CD4-positive, alpha-beta memory T cell (primary cell): ENCODE results near the gene GALNT12. TPM values are rescaled to one million over a fixed set of nuclear protein-coding genes. Genes with fewer than 3 reads are reported as not detected.

Experiments used
- CTCF ChIA-PET: fragments of 350-600 bp; sonication (Branson Sonifier 250); formaldehyde crosslinking; loops from one replicate; lab custom pipeline; 2021; ENCODE audit warnings: inconsistent platforms; ENCODE audit not compliant: partially characterized antibody; lab: Charles Lee
- POLR2A ChIA-PET: fragments of 350-600 bp; sonication (Branson Sonifier 250); formaldehyde crosslinking; loops from one replicate; lab custom pipeline; 2021; ENCODE audit not compliant: partially characterized antibody; lab: Charles Lee
- DNase-seq, 5 donors: peaks; one replicate each; pipeline versions ENCODE4 v3.0.0 to v3.0.0-alpha.2; 2020 to 2022; ENCODE audit warnings: mixed read lengths in 1 of 5
- H3K27ac ChIP-seq: one replicate; pipeline ENCODE4 v1.7.0; 2013; ENCODE audit warnings: low read depth, low read length
- H3K27me3 ChIP-seq: 2 replicates; pipeline ENCODE4 v1.7.0; 2013; ENCODE audit warnings: mild to moderate bottlenecking, low read length, moderate library complexity; ENCODE audit not compliant: insufficient read depth
- H3K36me3 ChIP-seq: 2 replicates; pipeline ENCODE4 v1.7.0; 2013; ENCODE audit warnings: mild to moderate bottlenecking, low read length, moderate library complexity; ENCODE audit not compliant: insufficient read depth
- H3K4me1 ChIP-seq: 2 replicates; pipeline ENCODE4 v1.7.0; 2013; ENCODE audit warnings: mild to moderate bottlenecking, low read length, moderate library complexity; ENCODE audit not compliant: insufficient read depth
- H3K4me3 ChIP-seq, 2 donors: one replicate each; pipeline ENCODE4 v1.7.0; 2013; ENCODE audit warnings: low read length in 2 of 2, mild to moderate bottlenecking in 1 of 2
- H3K9me3 ChIP-seq, 2 donors: one replicate each; pipeline ENCODE4 v1.7.0; 2013; ENCODE audit warnings: low read length in 2 of 2, control low read depth in 1 of 2; ENCODE audit not compliant: control insufficient read depth in 1 of 2
- H3K27ac Mint-ChIP-seq, 7 donors: one replicate each; pipeline ENCODE4 v1.8.0; 2020 to 2021; ENCODE audit warnings: mixed read lengths in 7 of 7, mild to moderate bottlenecking in 6 of 7, inconsistent platforms in 3 of 7, moderate library complexity in 3 of 7
- H3K27me3 Mint-ChIP-seq, 2 donors: one replicate each; pipeline ENCODE4 v1.8.0; 2020 to 2021; ENCODE audit warnings: mixed read lengths in 2 of 2
- H3K36me3 Mint-ChIP-seq, 2 donors: one replicate each; pipeline ENCODE4 v1.8.0; 2020 to 2021; ENCODE audit warnings: mixed read lengths in 2 of 2, inconsistent platforms in 1 of 2, mild to moderate bottlenecking in 1 of 2
- H3K4me1 Mint-ChIP-seq, 4 donors: one replicate each; pipeline ENCODE4 v1.8.0; 2020 to 2021; ENCODE audit warnings: mixed read lengths in 4 of 4, mild to moderate bottlenecking in 1 of 4
- H3K4me3 Mint-ChIP-seq, 8 donors: one replicate each; pipeline ENCODE4 v1.8.0; 2020 to 2021; ENCODE audit warnings: mixed read lengths in 8 of 8, mild to moderate bottlenecking in 7 of 8, moderate library complexity in 6 of 8, inconsistent platforms in 3 of 8
- H3K9me3 Mint-ChIP-seq, 8 donors: one replicate each; pipeline ENCODE4 v1.8.0; 2020 to 2021; ENCODE audit warnings: mixed read lengths in 8 of 8, mild to moderate bottlenecking in 5 of 8, inconsistent platforms in 3 of 8, moderate library complexity in 1 of 8
- intact Hi-C: fragments of 100-400 bp; cut with micrococcal nuclease; formaldehyde crosslinking; loops from one replicate; pipeline ENCODE4 v1.15.1; 2023
- polyA plus RNA-seq, 2 donors: library from polyadenylated mRNA; unstranded; fragments of 300-500 nt; fragmentation: Illumina TruSeq; gene quantifications; one replicate each; pipeline ENCODE4 v1.2.3, GENCODE V29; 2021
- total RNA-seq, 2 experiments: library from RNA; stranded (reverse); gene quantifications; one replicate each; pipeline ENCODE4 v1.2.3, GENCODE V29; 2021

Gene GALNT12
- total and polyA plus RNA-seq, 4 experiments from 2014 or later = 3.1 to 13.8 (median 8.6) TPM

DNA sequence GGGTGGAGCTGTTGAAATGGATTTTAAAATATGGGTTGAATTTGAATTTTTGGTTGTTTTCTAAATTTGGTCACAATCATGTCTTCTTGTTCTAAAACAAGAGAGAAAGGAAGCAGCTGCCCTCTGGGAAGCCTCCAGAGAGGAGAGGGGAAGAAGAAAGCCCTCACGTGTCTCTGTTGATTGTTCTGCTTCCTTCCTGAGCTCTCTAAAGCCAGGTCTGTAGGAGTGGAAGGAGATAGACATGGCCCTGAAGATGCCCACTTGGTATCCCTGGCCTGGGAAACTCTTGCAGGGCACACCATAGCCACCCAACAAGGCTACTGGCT is 59.6 kb downstream of the GALNT12 start:
- Mint-ChIP-seq H3K36me3 (no peaks in the 10 kb centered on the region), H3K27me3 (peaks cover 10 to 15% of the 10 kb centered on the region in 2 donors), H3K9me3 (peaks cover 0 to 5% (median 0%) of the 10 kb centered on the region in 8 donors), H3K4me1 (no peaks in the 10 kb centered on the region), H3K4me3 (no peak overlapping the region), H3K27ac (no peak overlapping the region)
- Histone ChIP-seq H3K9me3 (no peaks in the 10 kb centered on the region), H3K27ac (no peak overlapping the region), H3K4me1 (no peaks in the 10 kb centered on the region), H3K27me3 (no peaks in the 10 kb centered on the region), H3K4me3 (no peak overlapping the region), H3K36me3 (no peaks in the 10 kb centered on the region)
- ChIA-PET POLR2A (no interaction called here), CTCF (interaction anchor here (0.6 kb wide), 1 partner anchor 230 kb away, joined by 3 read pairs; no protein-coding TSS in a partner anchor)
- intact Hi-C loops = no loop called here
- no peak for DNase-seq

GRCh38 chr9:98867429-98868168 is 60.1 kb downstream of the GALNT12 start:
- Histone ChIP-seq H3K27ac (no peak overlapping the region), H3K27me3 (no peaks in the 10 kb centered on the region), H3K4me1 (no peaks in the 10 kb centered on the region), H3K4me3 (no peak overlapping the region), H3K36me3 (no peaks in the 10 kb centered on the region), H3K9me3 (no peaks in the 10 kb centered on the region)
- no peak overlapping the region for H3K27ac Mint-ChIP-seq
- CTCF ChIA-PET = no interaction called here
- POLR2A ChIA-PET = no interaction called here
- H3K4me1 Mint-ChIP-seq = no peaks in the 10 kb centered on the region
- H3K27me3 Mint-ChIP-seq = peaks cover 10 to 15% of the 10 kb centered on the region in 2 donors
- DNase-seq = no peak
- intact Hi-C loops = no loop called here
- H3K4me3 Mint-ChIP-seq = no peak overlapping the region
- peaks cover 0 to 5% (median 0%) of the 10 kb centered on the region in 8 donors for H3K9me3 Mint-ChIP-seq
- H3K36me3 Mint-ChIP-seq = no peaks in the 10 kb centered on the region

- DNase-seq = no peak
- ChIA-PET CTCF (no interaction called here), POLR2A (no interaction called here)
- Histone ChIP-seq H3K27ac (no peak overlapping the region), H3K4me3 (no peak overlapping the region), H3K36me3 (no peaks in the 10 kb centered on the region), H3K9me3 (no peaks in the 10 kb centered on the region), H3K4me1 (no peaks in the 10 kb centered on the region), H3K27me3 (no peaks in the 10 kb centered on the region)
- Mint-ChIP-seq H3K36me3 (no peaks in the 10 kb centered on the region), H3K27ac (no peak overlapping the region), H3K9me3 (peaks cover 0 to 5% (median 0%) of the 10 kb centered on the region in 8 donors), H3K27me3 (peaks cover 8 to 10% of the 10 kb centered on the region in 2 donors), H3K4me3 (no peak overlapping the region), H3K4me1 (no peaks in the 10 kb centered on the region)
- intact Hi-C loops = no loop called here
These were observed 61.7 kb downstream of the GALNT12 start for GRCh38 chr9:98869078-98869745.

DNA sequence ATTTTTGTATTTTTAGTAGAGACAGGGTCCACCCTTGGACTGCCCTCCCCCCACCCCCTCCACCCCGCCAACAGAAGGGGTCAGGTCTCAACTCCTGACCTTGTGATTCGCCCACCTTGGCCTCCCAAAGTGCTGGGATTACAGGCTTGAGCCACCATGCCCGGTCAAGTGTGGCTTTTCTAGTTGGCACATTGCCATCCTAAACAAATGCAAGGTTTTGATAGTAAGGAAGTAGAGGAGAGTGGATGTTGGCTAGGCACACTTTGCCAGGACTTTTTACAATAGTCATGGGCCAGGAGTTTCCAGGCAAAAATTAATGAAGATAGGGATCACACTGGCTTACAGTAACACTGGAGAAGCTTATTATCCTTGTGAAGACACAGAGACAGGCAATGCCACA is 62.4 kb downstream of the GALNT12 start:
- H3K4me1 ChIP-seq = no peaks in the 10 kb centered on the region
- H3K9me3 ChIP-seq = no peaks in the 10 kb centered on the region
- H3K9me3 Mint-ChIP-seq = peaks cover 0 to 5% (median 0%) of the 10 kb centered on the region in 8 donors
- intact Hi-C loops = no loop called here
- no peak for DNase-seq
- no peak overlapping the region for H3K4me3 ChIP-seq
- no peaks in the 10 kb centered on the region for H3K36me3 ChIP-seq
- no peak overlapping the region for H3K27ac ChIP-seq
- H3K36me3 Mint-ChIP-seq = no peaks in the 10 kb centered on the region
- no peaks in the 10 kb centered on the region for H3K4me1 Mint-ChIP-seq
- H3K27me3 Mint-ChIP-seq = peaks cover 8 to 11% of the 10 kb centered on the region in 2 donors
- no peak overlapping the region for H3K4me3 Mint-ChIP-seq
- ChIA-PET CTCF (no interaction called here), POLR2A (no interaction called here)
- no peaks in the 10 kb centered on the region for H3K27me3 ChIP-seq
- H3K27ac Mint-ChIP-seq = no peak overlapping the region

DNA sequence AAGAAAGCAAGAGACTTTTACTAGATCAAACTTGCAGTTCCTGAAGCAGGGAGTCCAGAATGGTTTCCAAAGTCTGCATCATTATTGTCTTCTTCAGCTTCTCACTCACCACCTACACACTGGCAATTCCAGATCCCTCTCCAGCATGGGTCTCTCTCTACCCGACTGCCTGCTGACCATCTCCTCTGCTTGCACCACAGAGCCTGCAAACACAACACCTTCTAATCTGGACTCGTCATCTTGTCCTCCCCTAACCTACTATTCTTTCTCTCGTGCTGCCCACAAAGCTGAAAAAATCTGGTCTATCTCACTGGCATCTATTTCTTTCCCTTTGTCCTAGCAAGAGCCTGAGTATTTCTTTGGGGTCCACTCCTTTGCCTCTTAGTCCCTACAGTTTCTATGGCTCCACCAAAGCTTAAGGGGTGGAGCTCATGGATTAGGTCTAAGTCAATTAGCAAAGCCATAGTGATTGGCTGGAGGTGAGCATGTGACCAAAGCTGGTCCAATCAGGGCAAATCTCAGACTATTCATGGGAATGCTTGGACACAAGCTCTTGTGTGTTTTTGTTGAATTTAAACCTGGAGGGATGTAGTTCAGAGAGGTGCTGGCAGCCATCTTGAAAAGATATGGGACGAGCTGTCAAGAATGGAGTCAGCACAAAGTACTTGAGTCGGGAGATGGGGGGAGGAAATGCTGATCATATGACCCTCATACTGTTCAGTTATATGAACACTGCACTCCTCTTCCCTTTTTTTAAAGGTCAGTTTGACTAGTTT is 63.5 kb downstream of the GALNT12 start:
- Histone ChIP-seq H3K36me3 (no peaks in the 10 kb centered on the region), H3K4me3 (no peak overlapping the region), H3K27ac (no peak overlapping the region), H3K9me3 (no peaks in the 10 kb centered on the region), H3K4me1 (no peaks in the 10 kb centered on the region), H3K27me3 (no peaks in the 10 kb centered on the region)
- CTCF ChIA-PET = no interaction called here
- Mint-ChIP-seq H3K4me3 (no peak overlapping the region), H3K27me3 (peaks cover 6 to 11% of the 10 kb centered on the region in 2 donors), H3K9me3 (peaks cover 0 to 5% (median 0%) of the 10 kb centered on the region in 8 donors), H3K36me3 (no peaks in the 10 kb centered on the region), H3K27ac (no peak overlapping the region), H3K4me1 (no peaks in the 10 kb centered on the region)
- intact Hi-C loops = no loop called here
- POLR2A ChIA-PET = no interaction called here
- DNase-seq = no peak

DNA sequence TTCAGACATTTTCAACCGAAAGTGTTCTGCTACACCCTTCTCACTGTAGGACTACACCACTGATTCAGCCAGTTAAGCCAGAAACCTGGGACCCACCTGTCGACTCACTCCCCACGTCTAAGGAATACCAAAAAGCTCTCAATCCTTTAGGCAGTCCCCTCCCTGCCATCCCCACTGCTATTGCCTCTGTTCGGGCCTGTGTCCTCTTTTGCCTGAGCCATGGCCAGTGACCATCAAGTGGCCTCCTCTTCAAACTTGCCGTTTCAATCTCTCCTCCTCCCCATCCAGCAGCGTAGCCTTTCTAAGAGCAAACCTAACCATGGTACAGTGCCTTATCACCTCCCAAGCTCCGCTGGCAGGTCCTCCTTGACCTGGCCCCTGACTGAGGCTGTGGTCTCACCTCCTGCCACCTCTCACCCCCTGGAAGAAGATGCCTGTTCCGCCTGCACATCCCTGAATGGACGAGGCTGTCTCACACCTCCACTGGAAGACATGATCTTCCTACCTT is 64.1 kb downstream of the GALNT12 start:
- DNase-seq = no peak
- Mint-ChIP-seq H3K27ac (no peak overlapping the region), H3K4me3 (no peak overlapping the region), H3K9me3 (peaks cover 0 to 5% (median 0%) of the 10 kb centered on the region in 8 donors), H3K27me3 (peaks cover 6 to 13% of the 10 kb centered on the region in 2 donors), H3K4me1 (no peaks in the 10 kb centered on the region), H3K36me3 (no peaks in the 10 kb centered on the region)
- Histone ChIP-seq H3K9me3 (no peaks in the 10 kb centered on the region), H3K36me3 (no peaks in the 10 kb centered on the region), H3K4me1 (no peaks in the 10 kb centered on the region), H3K27ac (no peak overlapping the region), H3K27me3 (no peaks in the 10 kb centered on the region), H3K4me3 (no peak overlapping the region)
- ChIA-PET CTCF (no interaction called here), POLR2A (no interaction called here)
- intact Hi-C loops = no loop called here

DNA sequence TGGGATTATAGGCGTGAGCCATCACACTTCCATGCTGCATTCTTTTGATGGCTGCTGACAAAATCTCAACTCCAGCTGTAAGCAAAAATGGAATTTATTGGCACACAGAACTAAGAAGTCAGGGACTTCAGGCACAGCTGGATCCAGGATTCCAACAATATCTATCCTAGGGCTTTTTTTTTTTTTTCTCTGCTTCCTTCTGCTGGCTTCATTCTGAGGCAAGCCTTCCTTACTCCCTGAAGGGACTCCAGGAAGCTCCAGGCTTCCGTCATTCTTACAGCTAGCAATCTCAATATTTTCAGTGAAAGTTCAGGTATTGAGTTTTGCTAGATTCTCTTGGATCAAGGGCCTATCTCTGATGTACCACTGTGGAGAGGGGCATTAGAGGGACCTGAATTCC is 66.1 kb downstream of the GALNT12 start:
- H3K9me3 Mint-ChIP-seq = peaks cover 0 to 5% (median 0%) of the 10 kb centered on the region in 8 donors
- Histone ChIP-seq H3K36me3 (no peaks in the 10 kb centered on the region), H3K27me3 (no peaks in the 10 kb centered on the region), H3K4me1 (no peaks in the 10 kb centered on the region), H3K4me3 (no peak overlapping the region), H3K9me3 (no peaks in the 10 kb centered on the region), H3K27ac (no peak overlapping the region)
- no peaks in the 10 kb centered on the region for H3K4me1 Mint-ChIP-seq
- no peak for DNase-seq
- H3K4me3 Mint-ChIP-seq = no peak overlapping the region
- peaks cover 6 to 10% of the 10 kb centered on the region in 2 donors for H3K27me3 Mint-ChIP-seq
- H3K36me3 Mint-ChIP-seq = no peaks in the 10 kb centered on the region
- CTCF ChIA-PET = no interaction called here
- POLR2A ChIA-PET = no interaction called here
- intact Hi-C loops = no loop called here
- no peak overlapping the region for H3K27ac Mint-ChIP-seq
